Measurements from ENCODE around the gene ABCC3.

The ABCC3 gene

DNA sequence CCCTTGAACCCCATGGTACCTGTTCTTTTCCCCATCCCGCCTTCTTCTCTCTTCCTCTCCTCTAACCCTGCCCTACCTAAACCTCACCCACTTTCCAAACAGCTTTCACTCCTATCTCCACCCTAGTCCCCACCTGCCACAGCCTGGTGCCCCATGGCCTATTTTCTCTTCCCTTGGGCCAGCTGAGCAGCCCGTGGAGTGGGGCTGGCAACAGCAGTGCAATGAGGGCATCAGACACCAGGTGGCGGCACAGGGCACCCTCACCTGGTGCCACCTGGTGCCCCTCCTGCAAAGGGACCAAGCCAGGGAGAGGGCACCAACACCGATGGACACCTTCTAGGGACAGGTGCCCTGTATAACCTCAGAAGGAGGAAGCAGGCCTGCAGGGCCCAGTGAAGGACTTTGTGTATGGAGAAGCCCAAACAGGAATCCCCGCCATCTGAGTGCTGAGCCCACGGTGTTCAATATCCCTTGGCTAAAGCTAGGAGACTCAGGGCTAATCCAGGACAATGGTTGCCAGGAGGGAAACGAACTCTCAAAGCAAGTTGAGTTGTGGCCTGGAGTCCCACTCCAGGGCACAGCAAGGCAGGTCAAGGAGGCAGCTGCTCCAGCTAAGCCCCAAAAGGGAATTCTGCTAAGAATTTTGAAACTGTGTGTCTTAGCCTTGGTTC lies 4.0 kb upstream of the ABCC3 start:
- peak; percentile 52 for DNase-seq

DNA sequence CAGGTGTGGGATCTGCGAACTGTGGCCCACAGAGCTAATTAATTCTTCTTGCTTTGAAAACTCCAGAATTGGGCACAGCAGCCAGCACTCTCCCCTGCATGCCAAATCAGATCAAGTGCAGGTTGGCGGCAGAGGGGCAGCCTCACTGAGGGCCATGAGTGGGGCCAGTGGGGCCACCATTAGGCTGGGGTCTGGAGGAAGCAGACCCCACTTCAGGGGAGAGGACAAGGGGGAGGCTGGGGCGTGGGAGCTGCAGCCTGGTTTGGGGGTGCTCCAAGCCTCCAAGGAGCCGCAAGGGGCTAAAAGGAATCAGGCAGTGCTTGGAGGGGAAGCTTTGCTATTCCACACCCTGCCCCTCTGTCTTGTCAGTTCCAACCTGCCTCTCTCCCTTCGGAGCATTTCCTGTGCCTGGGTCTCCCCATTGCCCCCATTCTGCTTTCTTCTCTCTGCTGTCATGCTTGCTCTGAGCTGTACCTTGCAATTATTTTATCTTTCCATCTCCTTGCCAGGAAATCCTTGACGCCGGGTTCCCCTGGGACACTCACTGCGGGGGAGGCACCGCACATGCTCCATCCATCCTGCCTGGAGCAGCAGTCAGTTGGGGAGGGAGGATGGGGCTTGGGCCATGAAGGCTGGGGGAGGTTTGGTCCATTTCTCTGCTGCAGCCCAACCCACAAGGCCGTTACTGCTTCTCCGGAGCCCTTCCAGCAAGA lies 3.3 kb upstream of the ABCC3 start:
- no peak for DNase-seq

DNA sequence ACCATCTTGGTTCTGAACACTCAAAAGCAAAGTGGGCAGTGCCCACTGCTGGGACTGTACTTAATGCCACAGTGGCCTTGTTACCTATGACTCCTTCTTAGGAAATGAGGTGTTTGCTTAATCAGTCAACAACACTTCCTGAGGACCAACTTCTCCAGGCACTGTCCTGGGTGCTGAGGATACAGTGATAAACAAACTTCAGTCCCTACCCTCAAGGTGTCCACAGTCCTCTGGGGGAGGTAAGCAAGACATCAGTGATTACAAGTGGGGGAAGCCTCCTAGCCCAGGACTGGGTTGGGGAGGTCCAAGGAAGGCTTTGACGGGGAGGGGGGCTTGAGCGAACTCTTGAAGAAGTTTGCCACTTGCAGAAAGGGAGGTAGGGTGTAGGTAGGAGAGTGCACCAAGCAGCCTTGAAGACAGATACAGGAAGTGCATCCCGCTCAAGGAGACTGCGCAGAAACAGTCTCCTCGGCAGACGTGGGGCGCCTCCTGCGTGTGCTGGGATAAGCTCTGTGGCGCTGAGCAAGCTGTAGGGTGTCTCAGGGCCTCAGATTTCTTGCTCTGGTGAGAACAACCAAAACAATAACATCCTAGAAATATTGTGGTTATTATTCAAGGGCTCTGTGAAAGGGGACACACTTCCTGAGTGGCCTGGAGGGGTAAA lies 2.6 kb upstream of the ABCC3 start:
- no peak for DNase-seq

DNA sequence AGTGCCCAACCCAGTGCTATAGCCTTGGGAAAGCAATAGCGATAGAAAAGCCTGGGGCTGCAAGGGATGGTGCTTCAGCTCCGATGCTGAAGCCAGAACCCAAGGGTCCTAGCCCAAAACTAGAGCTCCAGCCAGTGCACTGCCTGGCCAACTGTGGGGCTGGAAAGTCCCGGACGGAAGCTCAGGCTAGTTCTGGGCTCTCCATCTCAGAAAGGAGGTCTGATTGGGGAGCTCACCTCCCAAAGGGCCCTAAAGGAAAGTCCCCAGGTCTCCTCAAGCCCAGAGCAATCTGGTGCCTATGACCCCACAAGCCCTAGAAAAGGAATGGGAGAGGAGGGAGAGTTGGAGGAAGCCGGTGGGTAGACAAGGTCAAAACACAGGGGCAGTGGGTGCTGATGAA lies 2.0 kb upstream of the ABCC3 start:
- no peak for DNase-seq

DNA sequence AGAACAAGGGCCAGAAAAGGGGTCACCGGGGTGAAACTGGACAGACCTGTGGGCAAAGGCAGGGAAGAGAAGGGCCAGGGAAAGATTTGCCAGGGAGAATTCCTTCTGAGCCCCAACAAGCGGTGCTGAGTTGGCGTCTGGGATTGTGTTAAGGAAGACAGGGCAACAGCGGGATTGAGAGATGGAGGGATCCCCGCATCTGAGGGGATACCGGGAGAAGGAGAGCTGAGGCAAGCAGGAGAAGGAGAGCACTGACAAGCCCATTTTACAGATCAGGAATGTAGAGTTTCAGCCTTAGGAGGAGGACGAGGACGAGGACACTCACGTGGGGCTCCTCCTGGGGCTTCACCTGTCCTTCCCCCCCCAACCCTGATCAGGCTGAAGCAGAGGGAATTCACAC lies 998 bp upstream of the ABCC3 start:
- no peak for DNase-seq

DNA sequence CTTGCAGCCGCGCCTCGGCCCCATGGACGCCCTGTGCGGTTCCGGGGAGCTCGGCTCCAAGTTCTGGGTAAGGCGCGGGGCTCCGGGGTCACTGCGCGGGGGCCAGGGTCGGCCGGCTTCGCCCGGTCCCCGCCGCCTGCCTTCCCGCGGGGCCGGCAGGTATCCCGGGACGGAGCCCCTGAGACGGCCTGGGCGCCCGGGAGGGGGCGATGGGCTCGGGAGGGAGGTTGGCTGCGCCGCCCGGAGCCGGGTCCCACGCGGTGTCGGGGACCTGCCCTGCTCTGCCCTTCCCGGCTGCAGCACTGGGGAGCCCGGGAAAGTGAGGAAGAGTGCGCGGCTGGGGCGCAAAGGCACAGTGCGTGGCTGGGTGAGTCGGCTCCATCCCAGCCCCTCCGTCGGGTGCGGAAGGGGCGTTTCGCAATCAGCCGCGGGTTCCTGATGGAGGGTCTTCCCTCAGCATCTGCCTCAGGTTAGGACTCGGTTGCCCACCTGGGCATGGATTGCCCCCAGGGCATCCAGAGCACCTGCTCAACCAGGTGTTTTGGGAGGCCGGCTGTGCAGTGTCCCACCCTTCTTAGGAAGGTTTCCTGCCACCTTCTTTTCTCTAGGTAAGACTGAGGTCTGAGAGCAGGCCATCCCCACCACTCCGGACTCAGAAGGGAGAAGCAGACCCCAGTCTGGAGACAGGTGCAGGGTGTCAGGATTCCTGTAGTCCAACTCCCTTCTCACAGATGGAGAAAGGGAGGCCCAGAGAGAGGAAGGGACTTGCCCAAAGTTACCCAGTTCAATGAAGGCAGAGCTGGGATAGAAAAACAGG lies 442 bp downstream of the ABCC3 start:
- DNase-seq = no peak

DNA sequence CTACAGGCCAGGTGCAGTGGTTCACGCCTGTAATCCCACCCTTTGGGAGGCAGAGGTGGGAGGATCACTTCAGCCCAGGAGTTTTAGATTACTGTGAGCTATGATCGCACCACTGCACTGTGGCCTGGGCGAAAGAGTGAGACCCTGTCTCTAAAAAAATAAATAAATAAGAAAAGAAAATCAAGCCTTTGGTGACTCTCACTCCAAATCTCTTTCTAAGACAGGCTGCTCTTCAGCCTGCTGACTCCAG lies 976 bp downstream of the ABCC3 start:
- DNase-seq = no peak

DNA sequence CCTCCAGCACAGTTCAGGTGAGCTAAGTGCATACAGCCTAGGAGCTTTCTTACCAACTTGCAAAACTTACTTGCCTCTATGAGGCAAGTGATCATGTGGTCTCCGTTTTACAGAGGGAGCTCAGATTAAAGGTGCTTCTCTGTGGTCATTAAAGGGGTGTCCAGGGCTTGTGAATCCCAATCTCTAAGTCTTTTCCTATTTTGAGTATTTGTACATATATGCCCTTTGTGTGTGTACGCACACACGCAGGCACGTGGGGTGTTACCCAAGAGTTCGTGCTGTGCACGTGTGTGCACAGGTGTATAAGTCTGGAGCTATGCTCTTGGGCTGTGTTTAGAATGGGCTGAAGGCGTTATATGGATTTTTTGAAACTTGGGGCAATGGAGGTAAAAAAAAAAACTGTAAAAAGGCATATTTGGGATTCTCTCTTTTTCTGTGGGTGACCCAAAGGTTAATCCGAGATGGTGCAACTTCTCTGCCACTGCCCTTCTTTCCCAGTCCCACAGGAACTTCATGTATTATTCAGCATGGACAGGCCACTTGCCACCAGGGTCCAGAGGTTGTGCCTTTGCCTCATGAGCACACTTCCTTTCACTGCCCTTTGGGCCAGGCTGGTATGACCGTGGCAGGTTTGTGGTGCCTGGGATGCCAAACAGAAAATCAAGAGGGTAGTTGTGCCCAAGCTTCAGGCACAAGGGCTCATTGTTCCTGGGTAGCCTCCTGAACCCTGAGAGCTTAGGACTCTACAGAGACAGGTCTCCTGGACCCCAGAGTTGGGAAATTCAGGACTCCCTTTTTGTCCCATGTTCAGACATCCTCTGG lies 1.5 kb downstream of the ABCC3 start:
- DNase-seq = no peak

DNA sequence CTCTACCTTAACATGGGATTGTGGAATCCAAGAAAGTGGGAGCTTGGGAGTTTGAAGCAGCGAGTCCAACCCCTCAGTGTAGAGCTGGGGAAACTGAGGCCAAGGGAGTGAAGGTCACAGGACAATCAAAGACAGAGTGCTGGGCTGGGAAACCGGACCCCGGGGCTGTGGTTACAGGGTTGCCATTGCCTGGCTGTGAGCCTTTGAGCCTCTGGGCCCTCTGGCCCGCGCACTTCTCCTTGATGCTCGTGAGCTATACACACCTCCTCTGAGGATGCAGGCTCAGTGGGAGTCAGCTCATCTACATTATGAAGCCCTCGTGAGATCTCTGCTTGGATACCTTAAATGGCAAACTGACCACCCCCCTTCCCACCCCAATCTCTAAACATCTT lies 2.1 kb downstream of the ABCC3 start:
- DNase-seq = no peak

DNA sequence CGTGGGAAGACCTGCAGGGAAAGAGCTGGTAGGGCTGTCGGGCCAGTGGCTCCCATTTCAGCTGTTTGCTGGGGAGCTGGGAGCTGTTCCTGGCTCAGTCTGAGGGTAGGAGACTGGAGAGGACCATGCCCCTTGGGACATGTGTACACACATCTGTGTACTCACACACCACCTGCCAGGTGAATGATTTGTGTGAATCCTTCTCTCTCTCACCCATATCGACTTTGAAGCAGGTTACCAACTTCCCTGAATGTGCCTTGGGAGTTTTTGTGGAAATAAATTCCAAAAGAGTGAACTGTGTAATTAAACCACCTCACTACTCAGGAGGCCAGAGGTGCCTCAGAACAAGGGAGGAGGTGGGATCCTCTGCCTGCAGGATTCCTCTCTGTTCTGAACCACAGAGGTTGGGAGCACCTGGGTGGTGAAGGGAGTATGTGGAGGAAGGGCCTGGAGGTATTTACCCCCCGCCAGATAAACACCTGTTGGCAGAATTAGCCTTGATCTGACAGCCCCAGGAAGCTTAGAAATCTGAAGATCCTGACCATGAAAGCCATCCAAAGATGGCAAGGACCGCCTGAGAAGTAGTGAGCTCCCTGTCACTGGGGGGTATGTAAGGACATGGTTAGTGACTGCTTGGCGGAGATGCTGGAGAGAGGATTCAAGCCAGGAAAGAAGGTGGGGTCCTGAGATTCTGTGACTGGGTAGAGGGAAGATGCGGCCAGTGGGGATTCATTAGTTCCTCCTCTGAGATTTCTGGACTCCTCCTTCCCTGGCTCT lies 3.3 kb downstream of the ABCC3 start:
- DNase-seq = no peak

DNA sequence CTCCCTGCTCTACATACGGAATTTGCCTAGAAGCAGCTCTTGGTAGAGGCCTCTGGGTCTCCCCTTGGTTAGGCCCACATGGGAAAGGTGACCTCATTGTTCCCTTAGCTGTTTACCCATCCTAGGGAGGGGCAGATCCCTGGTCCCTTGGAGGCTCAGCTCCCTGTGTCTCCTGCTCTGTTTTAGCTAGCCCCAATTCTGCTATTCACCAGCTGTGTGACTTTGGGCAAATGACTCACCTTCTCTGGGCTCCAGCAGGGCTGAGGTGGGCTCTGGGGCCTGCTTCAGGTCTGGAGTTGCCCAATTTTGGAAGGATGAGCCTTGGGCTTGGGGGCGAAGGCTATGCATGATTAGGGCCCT lies 3.9 kb downstream of the ABCC3 start:
- DNase-seq = no peak

DNA sequence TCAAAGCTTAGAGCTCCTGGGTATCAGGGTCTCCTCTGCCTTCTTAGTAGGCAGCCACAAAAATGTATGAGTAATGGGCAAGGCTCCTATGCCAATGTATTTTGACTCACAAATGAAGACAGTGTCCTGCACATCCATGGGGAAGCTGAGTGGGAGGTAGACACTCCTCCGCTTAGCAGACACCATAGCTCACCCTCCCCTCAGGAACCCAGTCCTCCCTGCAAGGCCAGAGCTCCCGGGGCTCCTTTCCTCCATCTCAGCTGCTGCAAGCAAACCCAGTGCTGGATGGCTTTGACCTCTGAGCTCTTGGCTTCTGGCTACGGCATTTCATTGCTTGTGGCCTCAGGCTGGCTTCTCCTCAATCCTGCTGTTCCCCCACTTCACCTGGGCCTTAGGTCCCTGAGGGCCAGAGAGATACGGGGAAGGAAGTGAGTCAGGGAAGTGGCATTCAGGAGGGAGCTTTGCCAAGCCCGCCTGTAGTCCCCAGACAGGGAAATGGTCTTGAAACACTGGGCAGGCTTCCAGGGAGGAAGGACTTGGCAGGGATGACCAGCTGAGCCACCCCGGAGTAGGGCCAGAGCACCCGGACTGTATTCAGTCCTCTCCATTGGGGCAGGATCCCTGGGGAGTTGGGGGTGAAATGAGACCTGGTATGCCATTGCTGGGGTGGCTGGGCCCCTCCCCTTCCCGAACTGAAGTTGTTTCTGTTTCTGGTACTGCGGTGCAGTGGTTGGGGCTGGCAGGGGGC lies 4.5 kb downstream of the ABCC3 start:
- peak; percentile 92 for DNase-seq

DNA sequence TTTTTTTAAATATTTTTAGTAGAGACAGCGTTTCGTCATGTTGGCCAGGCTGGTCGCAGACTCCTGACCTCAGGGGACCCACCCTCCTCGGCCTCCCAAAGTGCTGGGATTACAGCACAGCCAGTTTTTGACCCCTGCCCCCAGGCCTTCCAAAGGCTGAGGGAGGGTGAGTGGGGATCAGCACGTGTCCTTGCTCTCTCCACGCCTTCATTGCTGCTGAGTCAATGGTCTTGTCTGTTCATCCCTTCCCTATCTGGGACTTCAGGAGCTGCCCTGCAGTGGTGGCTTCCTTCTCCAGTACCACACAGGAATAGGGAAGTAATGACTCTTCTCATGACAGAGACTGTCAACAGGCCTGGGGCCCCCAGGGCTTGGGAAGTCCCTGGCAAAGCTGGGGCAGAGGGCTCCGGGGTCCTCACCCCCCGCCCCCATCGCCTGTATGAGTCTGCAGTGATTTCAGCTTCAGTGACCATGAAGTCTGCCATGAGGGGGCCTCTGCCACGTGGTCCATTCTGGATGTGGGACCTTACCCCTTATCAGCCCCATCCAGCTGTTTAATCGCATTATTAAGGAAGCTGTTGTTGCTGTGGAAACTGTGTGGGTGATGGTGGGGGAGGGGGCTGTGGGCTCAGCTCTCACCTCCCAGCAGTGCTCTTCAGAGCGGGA lies 6.1 kb downstream of the ABCC3 start:
- peak; percentile 34 for DNase-seq

DNA sequence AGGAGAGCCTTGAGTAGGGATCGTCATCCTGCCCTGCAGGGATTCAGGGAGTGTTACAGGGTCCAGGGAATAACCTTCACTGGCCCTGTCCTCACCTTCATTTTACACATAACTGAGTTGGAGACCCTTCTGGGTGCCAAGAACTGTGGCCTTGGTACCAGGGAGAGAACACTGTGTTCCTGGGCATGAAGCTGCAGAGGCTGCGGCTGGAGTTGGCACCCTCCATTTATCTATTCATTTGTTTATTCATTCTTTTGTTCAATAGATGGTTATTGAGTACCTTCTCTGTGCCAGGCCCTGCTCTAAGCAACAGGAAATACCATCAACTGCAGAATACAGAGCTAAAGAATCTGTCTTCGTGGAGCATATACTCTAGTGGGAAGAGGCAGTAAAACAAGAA lies 6.7 kb downstream of the ABCC3 start:
- DNase-seq = peak; percentile 18

DNA sequence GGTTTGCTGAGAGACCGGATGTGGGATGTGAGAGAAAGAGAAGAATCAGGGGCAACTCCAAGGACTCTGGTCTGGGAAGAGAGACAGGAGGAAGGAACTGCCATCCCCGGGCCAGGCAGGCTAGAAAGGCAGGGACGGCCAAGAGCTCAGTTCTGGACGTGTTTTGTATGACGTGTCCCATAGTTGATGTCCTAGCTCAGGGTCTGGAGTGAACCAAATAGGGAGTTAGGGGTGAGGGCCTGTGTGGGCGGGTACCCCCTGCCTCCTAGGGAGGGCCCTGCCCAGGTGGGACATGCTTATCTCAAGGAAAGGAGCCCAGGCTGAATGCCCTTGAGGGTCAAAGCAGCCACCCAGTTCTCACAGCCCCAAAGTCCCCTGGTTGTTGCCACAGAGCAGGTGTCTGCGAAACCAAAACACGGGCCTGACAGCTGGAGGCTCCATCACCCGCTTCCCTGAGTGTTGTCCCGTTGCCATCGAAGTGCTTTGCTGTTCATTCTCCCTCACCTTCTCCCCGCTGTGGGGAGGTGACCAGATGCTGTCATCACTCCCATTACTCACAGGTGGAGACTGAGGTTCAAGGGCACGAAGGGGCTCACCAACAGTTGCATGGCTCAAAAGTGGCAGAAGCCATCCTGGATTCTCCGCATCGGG lies 7.5 kb downstream of the ABCC3 start:
- no peak for DNase-seq

DNA sequence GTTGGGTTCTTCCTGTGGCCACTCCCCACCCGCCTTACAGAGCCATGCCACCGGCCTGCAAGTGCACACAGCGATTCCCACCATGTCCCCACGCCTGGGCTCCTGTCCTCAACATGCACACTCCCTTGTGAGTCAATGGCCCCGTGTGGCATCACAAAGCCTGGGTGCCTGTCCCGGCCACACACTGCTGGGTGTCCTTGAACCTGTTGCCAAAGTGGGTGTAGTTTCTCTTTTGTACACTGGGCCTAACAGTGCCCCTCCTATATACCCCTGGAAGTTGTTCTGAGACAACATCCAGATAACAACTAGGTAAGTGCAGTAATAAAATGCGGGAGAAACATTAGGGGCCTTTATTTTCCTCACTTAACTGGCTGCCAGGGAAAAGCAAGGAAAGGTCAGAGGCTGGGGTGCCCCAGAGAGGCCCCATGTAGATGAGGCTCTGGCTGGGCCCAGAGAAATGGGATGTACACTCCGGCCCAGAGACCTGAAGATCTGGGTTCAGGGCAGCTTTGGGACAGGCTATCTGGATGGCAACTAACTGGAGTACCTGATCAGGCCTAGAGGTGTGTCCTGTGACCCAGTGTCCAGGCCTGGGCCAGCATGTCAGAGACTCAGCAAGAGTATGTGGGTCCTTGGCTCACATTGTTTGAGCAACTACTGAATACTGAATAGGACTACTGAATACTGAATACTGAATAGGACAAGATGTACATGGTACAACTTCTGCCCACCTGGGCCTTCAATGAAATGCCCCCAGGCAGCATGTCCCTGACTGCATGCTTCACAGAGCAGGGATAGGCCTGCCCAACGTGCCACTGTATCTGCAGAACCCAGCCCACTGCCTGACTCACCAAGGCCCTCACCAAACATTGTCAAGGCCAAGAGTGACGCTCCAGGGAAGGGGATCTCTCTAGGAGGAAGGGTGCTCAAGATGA lies 8.3 kb downstream of the ABCC3 start:
- no peak for DNase-seq

DNA sequence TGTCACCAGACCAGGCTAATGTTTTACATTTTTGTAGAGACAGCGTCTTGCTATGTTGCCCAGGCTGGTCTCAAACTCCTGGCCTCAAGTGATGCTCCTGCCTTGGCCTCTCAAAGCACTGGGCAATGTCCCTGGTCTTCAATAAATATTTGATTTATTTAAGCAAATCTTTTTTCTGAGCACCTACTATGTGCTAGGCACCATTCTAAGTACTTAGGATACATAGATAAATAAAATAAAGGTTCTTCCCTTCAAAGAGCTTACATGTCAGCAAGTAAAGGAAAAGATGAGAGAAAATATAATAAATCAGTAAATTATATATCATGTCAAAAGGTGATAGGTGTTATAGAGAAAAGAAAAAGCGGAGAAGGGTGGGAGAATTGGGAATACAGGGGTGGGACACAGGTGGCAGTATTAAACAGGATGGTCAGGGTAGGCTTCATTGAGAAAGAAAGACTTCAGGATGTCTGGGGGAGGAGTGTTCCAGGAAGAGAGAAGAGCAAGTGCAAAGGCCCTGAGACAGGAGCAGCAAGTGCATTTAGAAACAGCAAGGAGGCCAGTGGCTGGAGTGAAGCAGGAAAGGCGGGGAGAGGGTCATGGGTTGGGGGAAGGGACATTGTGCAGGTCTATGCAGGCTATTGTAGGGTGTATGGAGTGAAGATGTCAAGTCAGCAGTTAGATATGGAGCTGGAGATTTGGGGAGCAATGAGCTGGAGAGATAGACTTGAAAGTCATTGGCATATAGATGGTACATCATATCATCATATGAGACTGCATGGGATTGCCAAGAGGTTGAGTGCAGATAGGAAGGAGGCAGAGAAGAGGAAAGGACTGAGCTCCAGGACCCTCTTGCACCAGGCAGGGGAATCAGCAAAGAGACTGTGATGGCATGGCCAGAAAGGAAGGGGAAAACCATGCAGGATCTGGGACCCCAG lies 11.3 kb downstream of the ABCC3 start:
- no peak for DNase-seq

DNA sequence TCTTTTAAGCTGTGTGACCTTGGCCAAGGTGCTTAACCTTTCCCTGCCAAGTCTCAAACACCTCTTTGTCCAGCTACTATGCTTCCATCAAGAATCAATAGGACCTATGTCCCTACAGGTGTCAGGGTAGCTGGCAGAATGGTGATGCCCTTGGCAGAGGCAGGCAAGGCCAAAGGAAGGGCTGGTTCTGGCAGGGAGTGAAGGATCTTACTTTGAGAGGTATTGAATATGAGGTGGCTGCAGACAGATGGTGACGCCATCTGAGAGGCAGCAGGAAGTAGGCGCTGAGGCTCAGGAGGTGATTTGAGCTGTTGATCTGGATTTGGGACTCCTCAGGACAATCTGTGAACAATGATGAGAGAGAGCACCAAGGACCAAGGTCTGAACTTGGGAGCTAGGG lies 12.5 kb downstream of the ABCC3 start:
- no peak for DNase-seq

Data from NCI-H2029 (cell line).